HG02678 (cell line): ENCODE results near the gene PCNP.
A peak's percentile ranks its signal among the peaks of the same experiment; 100 is the strongest.
"Not testable (repeated sequence)": the region's sequence is repeated elsewhere in the genome, so short reads cannot be mapped to it uniquely, and the experiment has no call there.

Experiments used
- ATAC-seq: cut with Tn5 transposase; IDR thresholded peaks from one replicate; pipeline ENCODE4 v1.9.1; 2021; ENCODE audit warnings: mild to moderate bottlenecking, moderate library complexity; ENCODE audit not compliant: unreplicated experiment

Gene PCNP

GRCh38 chr3:101631098-101631796 is 57.3 kb downstream of the PCNP start:
- no peak for ATAC-seq

GRCh38 chr3:101631959-101632358 is 58.0 kb downstream of the PCNP start:
- ATAC-seq: not testable (repeated sequence)

- ATAC-seq: no peak
Observed at GRCh38 chr3:101632586-101632985, 58.6 kb downstream of the PCNP start.

- no peak for ATAC-seq
Observed at GRCh38 chr3:101633186-101633585, 59.2 kb downstream of the PCNP start.

- no peak for ATAC-seq
Observed at GRCh38 chr3:101634591-101635196, 60.7 kb downstream of the PCNP start.

GRCh38 chr3:101635345-101635744 is 61.4 kb downstream of the PCNP start:
- no peak for ATAC-seq

GRCh38 chr3:101635954-101636798 is 62.2 kb downstream of the PCNP start:
- ATAC-seq: peak; percentile 88

- ATAC-seq: no peak
Observed at GRCh38 chr3:101637451-101637850, 63.5 kb downstream of the PCNP start.

GRCh38 chr3:101638261-101638745 is 64.3 kb downstream of the PCNP start:
- no peak for ATAC-seq

- no peak for ATAC-seq
Observed at GRCh38 chr3:101639280-101639963, 65.4 kb downstream of the PCNP start.

- no peak for ATAC-seq
Observed at GRCh38 chr3:101640256-101640655, 66.3 kb downstream of the PCNP start.

GRCh38 chr3:101641397-101642115 is 67.6 kb downstream of the PCNP start:
- not testable (repeated sequence) for ATAC-seq

- no peak for ATAC-seq
Observed at GRCh38 chr3:101642441-101642840, 68.5 kb downstream of the PCNP start.

- no peak for ATAC-seq
Observed at GRCh38 chr3:101643009-101643844, 69.2 kb downstream of the PCNP start.
